Choroid plexus epithelial cell (primary cell): Measurements from ENCODE around the gene TMPRSS7.

Experiments
- DNase-seq: peaks from one replicate; pipeline ENCODE4 v3.0.0-alpha.2; 2010; ENCODE audit warnings: low read depth
- H3K4me3 ChIP-seq: 2 replicates; pipeline ENCODE4 v1.5.1; 2011; ENCODE audit warnings: low read depth, mild to moderate bottlenecking, control low read depth, low read length, moderate library complexity
- TF ChIP-seq, protein P1 (sequence below): conservative IDR thresholded peaks from 2 replicates; pipeline ENCODE4 v1.5.1; 2011; ENCODE audit warnings: low read depth, mild to moderate bottlenecking, control low read depth, inconsistent platforms, low read length, moderate library complexity

Gene TMPRSS7

DNA sequence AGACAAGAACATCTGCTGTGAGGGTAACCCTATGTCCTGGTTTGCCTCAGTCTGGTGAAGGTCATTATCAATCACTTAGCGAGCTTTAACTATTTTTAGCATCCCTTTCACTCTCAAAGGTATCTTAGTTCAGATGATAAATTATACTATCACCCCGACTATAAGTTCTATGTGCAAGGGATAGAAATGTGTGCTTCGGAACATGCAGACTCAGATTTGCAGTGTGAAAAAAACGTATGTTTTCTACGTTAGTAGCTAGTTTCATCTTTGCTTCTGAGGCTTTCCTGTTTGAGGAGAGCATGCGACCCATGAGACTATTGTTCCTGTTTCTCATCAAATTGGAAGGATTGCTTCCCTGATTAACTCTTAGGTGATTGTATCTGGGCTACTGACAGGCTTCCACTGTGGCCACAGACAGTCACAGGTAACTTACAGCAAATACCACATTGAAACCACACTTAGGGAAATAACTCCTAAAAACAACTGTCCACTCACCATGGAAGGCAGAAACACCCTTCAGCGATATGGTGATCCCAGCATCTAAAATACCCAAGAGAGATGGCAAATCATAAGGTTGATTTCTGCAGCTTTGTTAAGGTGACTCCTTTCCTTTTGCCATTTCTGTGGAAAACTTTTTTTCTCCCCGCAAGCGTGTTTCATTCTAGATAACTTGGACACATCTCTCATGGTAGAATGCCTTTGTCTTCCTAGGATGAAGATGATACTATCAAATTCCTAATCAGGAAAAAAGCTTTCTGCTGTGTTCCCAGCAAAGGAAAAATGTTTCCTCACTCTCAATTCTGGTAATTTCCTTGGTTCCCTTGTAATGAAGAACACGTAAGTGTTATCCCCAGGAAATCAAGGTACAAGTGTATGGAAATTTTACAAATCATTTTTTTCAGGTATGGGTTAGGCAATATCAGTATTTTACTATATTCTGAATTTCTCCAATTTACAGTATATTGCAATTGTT is 93.3 kb downstream of the TMPRSS7 start:
- H3K4me3 ChIP-seq: no peak overlapping the region
- TF ChIP-seq, protein P1, sequence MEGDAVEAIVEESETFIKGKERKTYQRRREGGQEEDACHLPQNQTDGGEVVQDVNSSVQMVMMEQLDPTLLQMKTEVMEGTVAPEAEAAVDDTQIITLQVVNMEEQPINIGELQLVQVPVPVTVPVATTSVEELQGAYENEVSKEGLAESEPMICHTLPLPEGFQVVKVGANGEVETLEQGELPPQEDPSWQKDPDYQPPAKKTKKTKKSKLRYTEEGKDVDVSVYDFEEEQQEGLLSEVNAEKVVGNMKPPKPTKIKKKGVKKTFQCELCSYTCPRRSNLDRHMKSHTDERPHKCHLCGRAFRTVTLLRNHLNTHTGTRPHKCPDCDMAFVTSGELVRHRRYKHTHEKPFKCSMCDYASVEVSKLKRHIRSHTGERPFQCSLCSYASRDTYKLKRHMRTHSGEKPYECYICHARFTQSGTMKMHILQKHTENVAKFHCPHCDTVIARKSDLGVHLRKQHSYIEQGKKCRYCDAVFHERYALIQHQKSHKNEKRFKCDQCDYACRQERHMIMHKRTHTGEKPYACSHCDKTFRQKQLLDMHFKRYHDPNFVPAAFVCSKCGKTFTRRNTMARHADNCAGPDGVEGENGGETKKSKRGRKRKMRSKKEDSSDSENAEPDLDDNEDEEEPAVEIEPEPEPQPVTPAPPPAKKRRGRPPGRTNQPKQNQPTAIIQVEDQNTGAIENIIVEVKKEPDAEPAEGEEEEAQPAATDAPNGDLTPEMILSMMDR: no peak

DNA sequence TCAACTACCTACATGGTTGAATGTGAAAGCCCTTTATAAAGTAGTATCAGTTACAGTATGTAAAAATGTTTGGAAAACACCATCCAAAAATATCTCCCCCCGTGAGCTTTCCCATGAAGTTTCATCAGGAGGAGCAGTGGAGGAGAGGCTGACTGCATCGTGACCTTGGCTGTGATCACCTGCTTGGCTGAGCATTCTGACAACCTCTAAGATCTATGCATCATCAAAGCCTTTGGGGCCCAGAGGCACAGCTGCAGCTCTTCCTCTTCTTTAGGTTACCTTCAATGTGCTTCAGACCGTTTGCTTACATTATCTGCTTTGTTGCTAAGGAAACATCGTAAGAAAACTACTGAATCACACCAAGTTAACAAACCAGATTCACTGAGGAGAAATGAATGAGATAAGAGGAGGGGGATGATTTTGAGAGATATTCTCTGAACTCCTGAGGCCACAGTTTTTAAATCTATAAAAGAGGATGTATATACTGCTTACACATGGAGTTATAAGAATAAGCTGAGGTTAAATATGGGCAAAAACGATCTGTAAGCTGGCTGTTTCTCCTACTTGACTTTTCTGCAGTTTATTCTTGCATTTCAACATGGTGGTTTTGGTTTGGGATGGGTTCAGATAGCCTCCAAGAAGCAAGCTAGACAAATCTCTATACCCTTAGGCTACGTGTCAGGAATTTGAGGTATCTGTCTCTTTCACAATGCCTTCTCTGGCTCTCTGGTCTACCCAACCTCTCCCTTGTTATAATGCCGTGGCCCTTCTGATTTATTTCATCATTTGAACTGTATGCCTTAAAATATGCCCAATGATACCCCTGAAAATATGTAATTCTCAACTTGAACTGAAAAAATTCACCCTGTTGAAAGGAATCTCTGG is 94.5 kb downstream of the TMPRSS7 start:
- DNase-seq: peak; percentile 50
- H3K4me3 ChIP-seq: no peak overlapping the region
- TF ChIP-seq, protein P1: no peak

More for the DNA sequence above, 93.3 kb downstream of the TMPRSS7 start:
- no peak for DNase-seq

DNA sequence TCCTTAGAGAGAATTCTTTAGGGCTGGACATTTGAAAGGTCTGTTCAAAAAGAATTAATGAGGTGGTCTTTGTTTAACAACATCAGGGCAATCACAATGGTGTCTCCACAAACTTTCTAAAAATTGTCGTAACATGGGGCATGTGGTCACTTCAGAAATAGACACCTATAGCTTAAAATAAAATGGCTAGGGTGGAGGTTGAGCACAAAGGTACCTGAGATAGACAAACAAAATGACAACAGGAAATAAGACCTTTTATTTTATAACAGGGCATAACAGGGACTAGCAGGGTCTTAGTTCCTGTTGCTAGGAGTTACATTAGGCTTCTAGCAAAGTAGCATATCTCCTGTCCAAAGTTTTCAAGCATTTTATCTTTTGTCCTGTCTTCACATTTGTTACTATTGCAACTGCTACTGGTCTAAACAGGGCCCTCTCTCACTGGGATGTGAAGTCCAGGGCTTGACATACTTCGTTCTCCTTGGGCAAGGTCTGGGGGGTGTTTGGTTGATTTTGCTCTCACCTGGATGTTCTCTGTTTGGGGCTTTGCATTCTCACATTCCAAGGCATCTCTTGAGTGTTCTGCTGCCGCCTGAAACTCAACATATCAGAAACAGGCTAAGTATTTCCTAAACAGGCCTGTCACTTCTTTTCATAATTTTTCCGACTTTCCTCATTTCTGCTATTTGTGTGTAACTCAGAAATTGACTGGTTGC is 95.5 kb downstream of the TMPRSS7 start:
- DNase-seq: no peak
- TF ChIP-seq, protein P1: no peak
- H3K4me3 ChIP-seq: no peak overlapping the region

DNA sequence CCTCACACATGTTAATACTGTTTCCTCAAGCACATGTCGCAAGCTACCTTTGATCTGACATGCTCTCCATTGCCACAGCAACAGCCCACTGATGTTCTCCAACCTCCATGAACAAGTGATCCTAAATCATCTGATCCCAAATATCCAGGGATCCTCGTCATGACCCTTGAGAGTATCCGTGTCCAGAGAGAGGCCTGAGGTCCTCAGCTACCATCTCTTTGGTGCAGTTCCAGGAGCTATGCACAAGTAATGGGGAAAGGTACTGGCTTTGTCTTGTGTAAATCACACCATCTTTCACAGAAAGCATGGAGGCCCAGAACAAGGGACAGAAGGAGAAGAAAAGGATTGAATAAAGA is 96.1 kb downstream of the TMPRSS7 start:
- no peak for DNase-seq
- no peak overlapping the region for H3K4me3 ChIP-seq
- TF ChIP-seq, protein P1: no peak
